D341Med (cell line): Measurements from ENCODE around the gene IRF1.
"Not testable (repeated sequence)": the region's sequence is repeated elsewhere in the genome, so short reads cannot be mapped to it uniquely, and the experiment has no call there.

Experiments used
- DNase-seq: peaks from one replicate; pipeline ENCODE4 v3.0.0; 2012; ENCODE audit warnings: low spot score

Gene IRF1

DNA sequence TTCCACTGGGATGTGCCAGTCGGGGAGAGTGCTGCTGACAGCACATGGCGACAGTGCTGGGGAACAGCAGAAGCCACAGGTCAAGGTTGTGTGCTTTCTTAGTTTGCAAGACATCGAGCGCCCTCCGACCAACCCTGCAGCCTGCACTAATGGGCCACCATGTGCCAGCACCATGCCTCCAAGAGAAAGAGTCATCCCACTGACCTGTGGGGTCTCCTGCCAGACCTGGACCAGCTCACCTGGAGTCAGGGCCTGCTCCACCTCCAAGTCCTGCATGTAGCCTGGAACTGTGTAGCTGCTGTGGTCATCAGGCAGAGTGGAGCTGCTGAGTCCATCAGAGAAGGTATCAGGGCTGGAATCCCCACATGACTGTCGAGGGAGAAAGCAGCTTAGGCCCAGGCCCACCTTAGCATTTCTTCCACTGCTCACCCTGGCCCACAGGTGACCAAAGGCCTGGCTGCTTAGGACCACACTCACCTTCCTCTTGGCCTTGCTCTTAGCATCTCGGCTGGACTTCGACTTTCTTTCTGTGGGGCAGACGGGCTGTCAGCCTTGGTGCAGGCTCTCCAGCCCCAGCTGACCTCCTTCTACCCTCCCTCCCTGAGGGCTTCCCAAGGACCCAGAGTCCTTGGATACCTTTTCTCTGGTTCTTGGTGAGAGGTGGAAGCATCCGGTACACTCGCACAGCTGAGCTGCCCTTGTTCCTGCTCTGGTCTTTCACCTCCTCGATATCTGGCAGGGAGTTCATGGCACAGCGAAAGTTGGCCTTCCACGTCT lies 4.1 kb downstream of the IRF1 start:
- no peak for DNase-seq

DNA sequence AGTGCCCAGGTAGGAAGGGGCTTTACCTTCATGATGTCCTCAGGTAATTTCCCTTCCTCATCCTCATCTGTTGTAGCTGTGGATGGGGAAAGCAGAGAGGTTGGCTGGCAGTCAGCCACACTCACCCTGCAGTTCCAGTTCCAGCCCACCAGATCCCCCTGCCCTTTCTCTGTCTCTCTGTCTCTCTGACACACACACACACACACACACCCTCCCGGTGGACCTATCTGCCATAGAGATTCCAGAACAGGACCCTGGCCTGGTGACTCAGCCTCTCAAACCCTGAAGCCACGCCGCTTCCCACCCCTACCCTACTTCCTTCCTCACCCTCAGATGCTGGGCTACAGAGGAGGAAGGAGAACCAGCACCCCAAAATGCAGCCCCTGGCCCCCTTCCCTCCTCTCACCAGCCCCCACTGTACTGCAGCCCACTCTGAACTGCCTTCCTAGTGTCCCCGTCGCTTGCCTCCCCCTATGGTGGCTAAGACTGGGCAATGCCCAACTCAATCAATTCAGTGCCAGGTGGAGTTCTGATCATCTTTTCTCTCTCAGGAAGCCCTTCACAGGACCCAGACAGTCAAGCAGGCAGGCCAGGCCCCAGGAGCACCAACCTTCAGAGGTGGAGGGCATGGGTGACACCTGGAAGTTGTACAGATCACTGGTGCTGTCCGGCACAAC lies 4.8 kb downstream of the IRF1 start:
- no peak for DNase-seq

- not testable (repeated sequence) for DNase-seq
Measured at GRCh38 chr5:132484876-132485640, 5.5 kb downstream of the IRF1 start.

- DNase-seq: no peak
Measured at GRCh38 chr5:132484391-132484725, 6.2 kb downstream of the IRF1 start.

- DNase-seq: no peak
Measured at GRCh38 chr5:132483661-132484390, 6.7 kb downstream of the IRF1 start.

DNA sequence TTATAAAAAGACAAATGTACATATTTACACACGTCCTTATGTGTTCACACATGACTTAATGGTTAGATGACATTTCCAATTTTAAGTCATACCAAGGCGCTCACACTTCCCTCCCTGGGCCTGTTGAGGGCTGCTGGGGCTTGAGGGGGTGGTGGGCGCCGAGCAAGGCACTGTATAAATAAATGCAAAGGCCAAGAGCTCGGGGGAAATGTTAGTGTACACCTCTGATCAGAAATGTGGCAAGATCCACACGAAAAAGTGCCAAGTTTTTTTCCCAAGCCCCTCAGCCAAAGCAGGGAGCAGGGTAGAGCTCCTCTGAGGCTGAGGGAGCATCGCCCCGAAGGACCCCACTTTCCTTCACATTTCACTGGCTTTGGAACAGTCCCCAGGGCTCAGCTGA lies 7.5 kb downstream of the IRF1 start:
- no peak for DNase-seq

DNA sequence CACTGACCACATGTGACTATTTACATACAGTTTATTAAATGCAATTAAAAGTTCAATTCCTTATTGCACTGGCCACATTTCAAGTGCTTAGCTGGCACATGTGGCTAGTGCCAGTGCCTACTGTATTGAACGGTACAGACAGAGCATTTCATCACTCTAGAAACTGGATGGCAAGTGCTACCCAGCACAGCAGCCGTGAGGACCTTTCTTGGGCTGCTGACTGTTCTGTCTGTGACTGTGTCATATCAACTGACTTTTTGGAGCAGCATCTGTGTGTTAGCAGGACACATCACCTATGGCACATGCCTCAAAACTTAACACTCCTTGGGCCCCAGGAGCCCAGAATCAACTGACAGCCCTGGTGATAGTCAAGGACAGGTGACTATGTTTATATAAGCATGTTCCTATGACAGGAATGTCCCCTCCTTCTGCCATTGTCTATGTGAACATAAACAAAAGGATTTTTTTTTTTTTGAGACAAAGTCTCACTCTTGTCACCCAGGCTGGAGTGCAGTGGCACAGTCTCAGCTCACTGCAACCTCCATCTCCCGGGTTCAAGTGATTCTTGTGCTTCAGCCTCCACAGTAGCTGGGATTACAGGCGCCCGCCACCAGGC lies 8.9 kb downstream of the IRF1 start:
- no peak for DNase-seq

DNA sequence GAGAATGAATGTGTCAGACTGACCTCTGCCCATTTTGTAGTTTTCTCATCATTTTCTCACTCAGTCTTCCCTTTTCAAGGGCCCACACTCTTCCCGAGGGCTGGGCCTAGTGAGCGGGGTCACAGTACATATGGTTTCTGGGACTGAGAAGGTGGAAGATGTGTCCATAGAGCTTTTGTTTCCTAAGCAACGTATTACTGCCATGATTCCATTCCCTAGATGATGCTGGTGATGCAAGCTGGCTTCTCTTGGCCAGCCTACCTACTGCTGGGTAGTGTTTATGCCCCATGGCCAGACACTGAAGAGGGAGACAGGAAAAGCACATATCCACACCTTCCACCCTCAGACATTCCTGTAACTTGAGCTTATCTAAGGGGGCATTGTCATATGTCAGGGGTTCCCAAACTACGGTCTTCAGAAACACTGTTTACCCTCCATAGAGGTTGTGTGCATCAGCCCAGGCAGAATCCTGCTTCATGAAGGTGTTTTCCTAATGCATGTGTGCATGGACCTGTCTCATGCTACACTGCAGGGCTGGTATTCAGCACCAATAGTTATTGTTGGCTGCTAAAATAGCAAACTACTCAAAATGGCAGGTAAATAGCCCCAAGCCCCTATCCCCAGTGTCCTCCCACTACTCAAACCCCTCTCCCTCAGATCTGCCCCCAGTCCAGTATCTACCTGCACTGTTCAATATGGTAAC lies 9.5 kb downstream of the IRF1 start:
- DNase-seq: no peak

DNA sequence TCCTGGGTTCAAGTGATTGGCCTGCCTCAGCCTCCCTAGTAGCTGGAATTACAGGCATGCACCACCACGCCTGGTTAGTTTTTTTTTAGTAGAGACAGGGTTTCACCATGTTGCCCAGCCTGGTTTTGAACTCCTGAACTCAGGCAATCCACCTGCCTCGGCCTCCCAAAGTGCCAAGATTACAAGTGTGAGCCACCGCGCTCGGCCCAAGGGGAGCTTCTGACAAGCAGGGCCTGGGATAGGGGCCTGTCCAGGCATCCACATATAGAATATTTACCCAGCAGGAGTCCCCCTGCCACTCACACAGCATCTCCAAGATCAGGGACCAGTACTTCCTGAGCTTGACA lies 10.1 kb downstream of the IRF1 start:
- DNase-seq: no peak

DNA sequence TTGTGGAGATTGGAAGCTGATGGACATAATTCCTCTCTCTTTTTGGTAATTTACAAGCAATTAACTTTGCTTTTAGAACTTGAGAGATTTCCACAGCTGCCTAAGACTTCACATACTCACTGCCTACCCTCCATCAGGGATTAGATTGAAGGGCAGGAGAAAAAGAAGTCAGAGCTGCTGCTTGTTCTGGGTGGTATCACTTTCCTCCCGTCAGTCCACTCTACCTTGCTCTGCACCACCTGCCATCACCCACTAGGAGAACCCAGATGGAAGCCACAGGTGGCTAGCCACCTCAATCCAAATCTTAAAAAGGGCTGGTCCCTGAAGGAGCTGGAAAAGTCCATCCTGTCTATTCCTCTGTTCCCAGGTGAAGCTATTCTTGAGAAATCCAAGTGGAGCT lies 10.5 kb downstream of the IRF1 start:
- DNase-seq: no peak

- DNase-seq: no peak
Measured at GRCh38 chr5:132479111-132479951, 11.2 kb downstream of the IRF1 start.

DNA sequence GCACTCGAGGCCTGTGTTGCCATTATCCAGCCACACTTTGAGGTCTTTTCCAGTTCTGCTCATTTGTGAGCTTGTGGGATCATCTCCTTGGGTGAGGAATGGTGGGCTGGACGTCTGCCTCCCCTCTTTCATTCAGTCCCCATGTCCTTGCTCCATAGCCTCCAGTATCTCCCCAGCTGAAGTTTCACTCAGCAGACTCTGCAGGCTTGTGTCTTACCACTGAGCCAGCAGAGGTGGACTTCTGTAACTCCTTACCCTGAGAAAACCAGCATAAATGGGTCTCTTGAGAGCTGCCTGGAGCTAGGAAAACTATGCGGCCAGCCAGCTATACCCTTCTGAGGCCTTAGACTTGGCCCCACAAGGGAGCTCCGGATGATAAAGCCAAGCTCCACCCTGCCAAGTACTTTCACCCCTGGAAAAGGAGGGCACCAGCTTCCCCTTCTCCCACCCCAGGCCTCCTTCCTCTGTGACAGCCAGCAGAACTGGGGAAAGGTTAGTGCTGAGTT lies 12.2 kb downstream of the IRF1 start:
- DNase-seq: no peak

DNA sequence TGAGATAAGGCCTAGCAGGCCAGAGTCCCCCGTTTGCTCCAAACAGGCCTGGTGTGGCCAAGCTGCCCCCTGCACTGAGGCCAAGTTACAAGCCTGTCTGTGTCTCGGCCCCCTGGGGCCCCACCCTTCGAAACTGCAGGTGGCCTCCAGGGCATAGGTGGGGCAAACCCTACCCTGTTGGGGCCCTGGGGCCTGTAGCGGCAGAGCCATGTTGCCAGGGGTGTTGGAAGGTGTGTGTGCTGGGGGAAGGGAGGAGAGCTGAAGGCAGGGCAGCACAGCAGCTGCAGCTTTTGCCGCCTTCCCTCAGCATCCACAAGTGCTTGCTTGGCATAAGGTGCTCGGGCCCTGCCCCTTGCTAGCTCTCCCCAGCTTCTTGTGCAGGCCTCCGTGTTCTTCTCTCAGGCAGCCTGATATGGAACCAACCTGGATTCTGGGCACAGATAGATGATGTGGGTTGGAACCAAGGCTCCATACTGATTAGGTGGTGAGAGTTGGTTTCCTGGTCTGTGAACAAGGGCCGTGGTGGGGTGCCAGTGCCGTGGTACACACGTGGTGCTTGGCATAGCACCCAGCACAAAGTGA lies 12.7 kb downstream of the IRF1 start:
- DNase-seq: no peak

GRCh38 chr5:132476876-132477781 lies 13.4 kb downstream of the IRF1 start:
- no peak for DNase-seq

- no peak for DNase-seq
Measured at GRCh38 chr5:132475987-132476875, 14.3 kb downstream of the IRF1 start.

DNA sequence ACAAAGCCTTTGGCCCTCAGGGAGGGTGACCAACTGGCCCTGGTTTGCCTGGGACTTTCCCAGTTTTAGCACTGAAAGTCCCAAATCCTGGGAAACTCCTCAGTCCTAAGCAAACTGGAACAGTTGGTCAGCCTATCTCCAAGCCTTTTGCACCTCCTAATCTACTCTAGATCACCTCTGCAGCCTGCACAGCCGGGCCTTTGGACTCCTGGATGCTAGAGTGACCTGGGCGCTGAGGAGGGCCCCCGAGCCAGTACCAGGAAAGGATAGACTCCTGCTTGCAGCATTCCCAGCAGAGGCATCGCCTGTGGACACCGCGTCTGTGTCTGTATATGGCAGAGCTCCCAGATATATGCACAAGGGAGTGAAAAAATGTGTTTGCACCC lies 15.1 kb downstream of the IRF1 start:
- DNase-seq: no peak

DNA sequence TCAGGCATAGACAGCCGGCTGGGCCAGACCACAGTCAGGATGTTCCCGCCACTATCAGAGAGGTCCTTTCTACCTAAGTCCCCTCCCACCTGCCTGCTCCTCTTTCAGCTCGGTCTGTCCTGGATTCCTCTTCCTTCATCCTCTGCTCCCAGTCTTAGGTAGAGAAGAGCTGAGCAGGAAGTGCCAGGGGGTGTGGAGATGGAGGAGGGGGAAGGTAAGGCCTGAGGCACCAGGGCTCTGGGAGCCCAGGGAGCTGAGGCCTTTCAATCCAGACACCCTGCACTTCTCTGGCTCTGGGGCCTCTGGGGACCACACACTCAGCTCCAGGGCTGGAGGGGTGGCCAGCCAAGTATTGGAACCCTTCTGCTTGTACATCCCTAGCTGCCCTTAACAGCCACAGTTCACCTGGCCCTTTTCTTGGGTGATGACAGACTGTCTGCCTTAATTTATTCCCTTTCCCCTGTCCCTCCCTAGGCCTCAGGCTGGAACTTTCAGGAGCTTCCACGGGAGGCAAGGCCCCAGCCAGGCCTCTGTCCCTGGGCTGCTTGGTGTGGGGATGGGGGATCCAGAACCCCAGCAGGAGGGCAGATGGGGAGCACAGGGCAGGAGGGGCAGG lies 15.6 kb downstream of the IRF1 start:
- DNase-seq: no peak
